Right forelimb (tissue), 1 donor: Measurements from ENCODE around the gene C19orf25.
"Not testable (repeated sequence)": the region's sequence is repeated elsewhere in the genome, so short reads cannot be mapped to it uniquely, and the experiment has no call there.

Experiments
- DNase-seq: peaks from one replicate; pipeline ENCODE4 v3.0.0-alpha.2; 2018

The C19orf25 gene

GRCh38 chr19:1478934-1479707 lies at the start of gene C19orf25:
Gene C19orf25 (minus strand): TSS chr19:1479215. CDS start chr19:1478903, 312 bp downstream.
- DNase-seq = peak; percentile 94

DNA sequence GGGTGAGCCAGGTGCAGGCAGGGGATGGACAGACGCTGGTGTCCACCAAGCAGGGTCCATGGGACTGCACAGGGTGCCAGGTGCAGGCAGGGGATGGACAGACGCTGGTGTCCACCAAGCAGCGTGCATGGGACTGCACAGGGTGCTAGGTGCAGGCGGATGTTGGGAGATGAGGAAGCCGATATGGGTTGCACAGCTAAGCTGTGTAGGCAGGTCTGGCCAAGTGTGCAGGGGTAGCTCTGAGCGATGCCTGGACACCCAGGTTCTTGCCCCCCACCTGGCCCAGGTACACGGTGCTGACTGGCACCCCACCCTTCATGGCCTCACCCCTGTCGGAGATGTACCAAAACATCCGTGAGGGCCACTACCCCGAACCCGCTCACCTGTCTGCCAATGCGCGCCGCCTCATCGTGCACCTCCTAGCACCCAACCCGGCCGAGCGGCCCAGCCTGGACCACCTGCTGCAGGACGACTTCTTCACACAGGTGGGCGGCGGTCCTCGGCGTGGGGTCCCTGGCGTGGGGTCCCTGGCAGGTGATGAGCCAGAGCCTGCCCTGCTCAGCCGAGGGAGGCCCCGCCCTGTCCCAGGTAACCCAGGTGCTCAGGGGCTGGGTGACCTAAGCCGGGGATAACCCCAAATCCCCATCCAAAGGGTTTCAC lies 48.8 kb upstream of the C19orf25 start:
- no peak for DNase-seq

DNA sequence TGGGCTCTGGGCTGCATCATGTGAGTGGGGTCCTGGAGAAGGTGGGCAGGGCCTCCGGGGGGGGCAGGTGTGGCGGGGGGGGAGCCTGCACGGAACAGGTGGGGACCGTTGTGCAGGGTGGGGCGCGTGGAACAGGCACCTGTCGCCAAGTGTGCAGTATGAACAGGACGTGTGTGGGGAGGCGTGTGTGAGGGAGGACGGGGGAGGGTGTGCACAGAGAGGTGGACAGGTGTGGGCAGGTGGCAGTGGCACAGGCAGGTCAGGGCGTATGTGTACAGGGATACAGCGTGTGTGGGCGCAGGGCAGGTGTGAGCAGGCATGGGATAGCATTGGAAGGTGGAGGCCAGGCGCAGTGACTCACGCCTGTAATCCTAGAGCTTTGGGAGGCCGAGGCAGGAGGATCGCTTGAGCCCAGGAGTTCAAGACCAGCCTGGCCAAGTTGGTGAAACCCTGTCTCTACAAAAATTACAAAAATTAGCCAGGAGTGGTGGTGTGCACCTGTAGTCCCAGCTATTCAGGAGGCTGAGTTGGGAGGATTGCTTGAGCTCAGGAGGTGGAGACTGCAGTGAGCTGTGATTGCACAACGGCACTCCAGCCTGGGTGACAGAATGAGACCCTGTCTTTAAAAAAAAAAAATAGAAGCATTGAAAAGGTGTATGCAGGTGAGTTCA lies 48.1 kb upstream of the C19orf25 start:
- no peak for DNase-seq

DNA sequence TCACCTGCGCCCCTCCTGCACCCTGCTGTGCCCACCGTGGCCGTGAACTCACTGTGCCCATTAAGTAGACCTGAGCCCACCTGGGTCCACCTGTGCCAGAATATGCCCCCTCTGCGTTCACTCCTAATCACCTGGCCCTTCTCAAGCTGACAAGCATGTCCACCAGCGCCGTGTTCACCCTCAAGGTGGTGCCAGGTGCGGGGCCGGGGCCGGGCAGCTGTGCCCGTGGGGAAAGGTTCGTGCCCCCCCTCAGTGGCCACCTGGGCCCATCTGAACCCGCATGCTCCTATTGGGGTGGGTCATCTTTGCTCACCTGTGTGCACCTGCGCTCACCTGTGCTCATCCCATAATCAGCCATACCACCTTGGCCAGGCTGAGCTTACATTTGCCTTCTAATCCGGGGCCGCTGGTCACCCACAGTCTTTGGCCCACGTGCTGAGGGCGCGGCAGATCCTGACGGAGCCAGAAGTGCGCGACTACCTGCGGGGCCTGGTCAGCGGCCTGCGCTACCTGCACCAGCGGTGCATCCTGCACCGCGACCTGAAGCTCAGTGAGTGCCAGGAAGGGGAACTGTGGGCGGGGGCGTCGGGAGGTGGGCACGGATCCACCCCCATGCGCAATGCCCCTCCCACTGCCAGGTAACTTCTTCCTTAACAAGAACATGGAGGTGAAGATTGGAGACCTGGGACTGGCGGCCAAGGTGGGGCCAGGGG lies 47.2 kb upstream of the C19orf25 start:
- DNase-seq = no peak

DNA sequence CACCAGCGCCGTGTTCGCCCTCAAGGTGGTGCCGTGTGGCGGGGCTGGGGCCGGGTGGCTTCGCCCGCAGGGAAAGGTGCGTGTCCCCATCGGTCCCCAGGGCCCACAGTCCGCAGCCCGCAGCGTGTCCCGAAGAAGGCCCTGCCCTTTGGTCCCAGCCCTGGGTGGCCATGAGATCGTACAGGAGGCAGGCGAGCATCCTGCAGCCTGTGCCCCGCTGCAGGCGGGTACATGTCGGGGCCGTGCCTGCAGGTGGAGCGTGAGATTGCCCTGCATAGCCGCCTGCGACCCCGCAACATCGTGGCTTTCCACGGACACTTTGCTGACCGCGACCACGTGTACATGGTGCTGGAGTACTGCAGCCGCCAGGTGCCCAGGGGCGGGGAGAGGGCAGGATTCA lies 46.3 kb upstream of the C19orf25 start:
- DNase-seq = no peak

DNA sequence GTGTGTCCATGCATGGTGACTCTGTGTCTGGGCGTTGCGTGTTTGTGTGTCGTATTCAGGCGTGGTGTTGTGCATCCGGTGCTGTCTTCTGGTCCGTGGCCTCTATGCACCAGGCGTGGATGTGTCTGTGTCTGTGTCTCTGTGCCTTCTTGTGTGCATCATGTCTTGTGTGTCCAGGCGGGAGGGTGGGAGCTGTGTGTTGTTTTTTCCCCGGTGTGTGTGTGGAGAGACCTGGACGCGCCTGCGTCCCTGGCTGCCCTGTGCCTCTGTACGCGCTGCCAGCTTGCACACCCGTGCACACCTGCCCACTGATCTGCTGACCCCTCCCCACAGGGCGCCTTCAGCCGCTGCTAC lies 45.9 kb upstream of the C19orf25 start:
- no peak for DNase-seq

DNA sequence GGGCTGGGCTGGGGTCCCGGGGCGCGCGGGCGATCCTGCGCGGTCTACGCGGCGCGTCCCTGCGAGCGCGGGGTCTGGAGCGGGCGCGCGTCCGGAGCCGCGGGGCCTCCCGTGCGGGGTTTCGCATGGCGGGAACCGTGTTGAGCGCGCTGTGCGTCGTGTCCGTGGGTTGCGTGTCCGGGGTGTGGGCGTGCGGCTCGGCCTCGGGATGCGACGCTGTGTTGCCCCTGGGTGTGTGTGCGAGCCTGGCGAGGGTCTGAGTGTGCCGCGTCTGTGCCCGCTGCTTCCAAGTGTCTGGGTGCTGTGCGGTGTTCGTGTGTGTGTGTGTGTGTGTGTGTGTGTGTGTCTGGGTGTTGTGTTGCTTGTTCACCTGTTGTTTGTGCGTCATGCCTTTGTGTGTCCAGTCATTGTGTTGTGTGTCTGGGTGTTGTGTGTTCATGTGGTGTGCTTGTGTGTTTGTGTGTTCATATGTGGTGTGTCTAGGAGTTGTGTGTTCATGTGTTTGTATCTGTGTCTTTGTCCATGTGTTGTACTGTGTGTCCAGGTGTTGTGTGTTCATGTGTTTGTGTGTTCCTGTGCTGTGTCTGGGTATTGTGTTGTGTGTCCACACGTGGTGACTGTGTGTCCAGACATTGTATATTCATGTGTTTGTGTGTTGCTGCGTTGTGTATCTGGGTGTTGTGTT lies 45.4 kb upstream of the C19orf25 start:
- DNase-seq = no peak

GRCh38 chr19:1523412-1524286 lies 44.6 kb upstream of the C19orf25 start, which contains the start of gene PLK5:
Gene PLK5 (plus strand): TSS chr19:1524077. CDS start chr19:1526997, 2,920 bp downstream.
- DNase-seq = no peak

DNA sequence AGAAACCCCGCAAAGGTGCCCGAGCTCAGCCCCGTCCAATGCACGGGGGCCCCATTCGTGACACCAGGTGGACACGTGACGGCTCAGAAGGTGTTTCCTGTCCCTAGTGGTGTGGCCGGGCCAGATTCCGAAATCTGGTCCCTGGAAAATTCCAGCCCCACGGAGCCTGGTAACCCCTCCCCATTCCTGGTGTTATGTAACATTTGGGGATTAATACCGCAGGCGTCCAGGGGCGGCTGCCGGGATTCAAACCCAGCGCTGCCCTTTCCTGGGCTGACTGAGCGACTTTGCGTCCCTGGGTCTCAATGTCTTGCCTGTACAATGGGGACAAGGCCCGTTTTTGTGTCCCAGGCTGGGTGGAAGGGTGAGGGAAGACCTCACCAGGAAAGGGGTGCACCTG lies 43.8 kb upstream of the C19orf25 start:
- no peak for DNase-seq

DNA sequence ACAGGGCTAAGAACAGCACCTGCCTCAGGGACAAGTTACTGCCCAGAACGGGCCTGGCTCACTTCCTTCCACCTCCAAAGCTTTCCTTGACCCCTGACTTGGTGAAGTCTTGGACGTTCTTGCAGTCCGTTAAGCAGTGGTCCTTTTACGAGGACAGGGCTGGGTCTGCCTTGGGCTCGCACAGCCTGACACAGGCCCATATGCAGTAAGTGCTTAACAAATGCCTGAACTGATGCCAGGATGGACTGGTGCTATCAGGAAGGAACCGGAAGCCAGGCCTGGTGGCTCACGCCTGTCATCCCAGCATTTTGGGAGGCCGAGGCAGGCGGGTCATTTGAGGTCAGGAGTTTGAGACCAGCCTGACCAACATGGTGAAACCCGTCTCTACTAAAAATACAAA lies 43.0 kb upstream of the C19orf25 start:
- DNase-seq = no peak

DNA sequence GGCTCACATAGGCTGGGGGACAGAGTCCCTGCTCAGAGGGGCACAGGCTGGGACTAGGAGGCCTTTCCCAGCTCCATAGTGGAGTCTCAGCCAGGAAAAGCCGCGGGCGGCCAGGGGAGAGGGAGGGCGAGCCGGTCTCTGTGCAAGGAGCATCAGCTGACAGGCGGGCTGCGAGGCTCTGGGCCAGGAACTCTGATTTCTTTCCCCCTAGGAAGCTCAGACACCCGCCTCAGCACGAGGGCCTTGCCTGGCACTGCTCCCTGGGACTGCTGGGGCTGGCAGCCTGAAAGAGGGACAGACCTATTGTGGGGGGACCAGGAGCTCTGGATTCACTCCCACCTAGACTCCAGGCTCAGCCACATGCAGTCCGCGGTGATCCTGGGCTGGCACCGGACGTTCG lies 42.6 kb upstream of the C19orf25 start:
- no peak for DNase-seq

GRCh38 chr19:1520203-1520780 lies 41.3 kb upstream of the C19orf25 start:
- DNase-seq = no peak

DNA sequence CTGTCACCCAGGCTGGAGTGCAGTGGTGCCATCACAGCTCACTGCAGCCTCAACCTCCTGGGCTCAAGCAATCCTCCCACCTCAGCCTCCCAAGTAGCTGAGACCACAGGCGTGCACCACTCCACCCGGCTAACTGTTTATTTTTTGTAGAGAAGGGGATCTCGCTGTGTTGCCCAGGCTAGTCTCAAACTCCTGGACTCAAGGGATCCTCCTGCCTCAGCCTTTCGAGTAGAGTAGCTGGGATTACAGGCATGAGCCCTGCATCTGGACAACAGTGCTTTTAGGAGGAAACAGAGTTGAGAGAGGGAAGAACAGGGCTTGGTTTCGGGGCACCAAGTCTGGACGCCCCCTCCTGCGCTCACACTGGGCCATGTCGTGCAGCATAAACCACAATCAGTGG lies 40.8 kb upstream of the C19orf25 start:
- DNase-seq = not testable (repeated sequence)

GRCh38 chr19:1518471-1518870 lies 39.5 kb upstream of the C19orf25 start:
- DNase-seq = no peak

- DNase-seq = no peak
Observed at GRCh38 chr19:1516395-1516753, 37.4 kb upstream of the C19orf25 start.

GRCh38 chr19:1514986-1515721 lies 36.1 kb upstream of the C19orf25 start:
- DNase-seq = no peak

- DNase-seq = no peak
Observed at GRCh38 chr19:1514295-1514661, 35.3 kb upstream of the C19orf25 start.

DNA sequence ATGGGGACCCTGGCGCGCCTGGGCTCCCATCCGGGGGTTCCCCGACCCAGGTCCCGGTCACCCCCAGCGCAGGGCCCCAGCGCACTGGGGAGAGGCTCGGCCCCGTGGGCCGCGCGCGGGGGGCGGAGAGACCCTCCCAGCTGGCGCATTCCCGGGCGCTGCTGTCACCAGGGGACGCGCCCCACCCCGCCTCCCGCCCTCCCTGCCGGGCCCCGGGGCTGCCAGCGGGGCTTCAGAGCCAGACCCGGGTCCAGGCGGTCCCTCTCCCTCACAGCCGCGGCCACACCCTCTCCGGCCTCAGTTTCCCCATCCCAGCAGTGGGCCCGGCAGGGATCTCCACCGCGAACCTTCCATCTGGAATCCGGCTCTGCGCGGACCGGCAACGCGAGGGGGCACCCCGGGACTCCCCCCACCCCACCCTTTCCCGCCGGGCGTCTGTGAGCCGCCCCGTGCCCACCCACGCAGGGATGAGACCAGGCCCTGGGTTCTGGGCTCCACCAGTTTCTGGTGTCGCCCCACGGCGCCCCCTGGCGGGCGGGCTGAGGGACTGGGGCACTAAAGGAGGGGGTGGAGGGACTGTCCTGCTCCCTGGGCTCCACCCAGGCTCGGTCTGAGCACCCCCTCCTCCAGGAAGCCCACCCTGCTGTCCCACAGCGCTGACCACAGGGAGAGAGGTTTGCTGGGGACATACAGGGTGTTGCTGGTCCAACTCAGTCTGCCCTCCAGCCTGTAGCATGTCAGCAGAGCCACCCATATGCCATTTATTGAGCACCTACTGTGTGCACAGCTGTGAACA lies 34.7 kb upstream of the C19orf25 start:
- no peak for DNase-seq

DNA sequence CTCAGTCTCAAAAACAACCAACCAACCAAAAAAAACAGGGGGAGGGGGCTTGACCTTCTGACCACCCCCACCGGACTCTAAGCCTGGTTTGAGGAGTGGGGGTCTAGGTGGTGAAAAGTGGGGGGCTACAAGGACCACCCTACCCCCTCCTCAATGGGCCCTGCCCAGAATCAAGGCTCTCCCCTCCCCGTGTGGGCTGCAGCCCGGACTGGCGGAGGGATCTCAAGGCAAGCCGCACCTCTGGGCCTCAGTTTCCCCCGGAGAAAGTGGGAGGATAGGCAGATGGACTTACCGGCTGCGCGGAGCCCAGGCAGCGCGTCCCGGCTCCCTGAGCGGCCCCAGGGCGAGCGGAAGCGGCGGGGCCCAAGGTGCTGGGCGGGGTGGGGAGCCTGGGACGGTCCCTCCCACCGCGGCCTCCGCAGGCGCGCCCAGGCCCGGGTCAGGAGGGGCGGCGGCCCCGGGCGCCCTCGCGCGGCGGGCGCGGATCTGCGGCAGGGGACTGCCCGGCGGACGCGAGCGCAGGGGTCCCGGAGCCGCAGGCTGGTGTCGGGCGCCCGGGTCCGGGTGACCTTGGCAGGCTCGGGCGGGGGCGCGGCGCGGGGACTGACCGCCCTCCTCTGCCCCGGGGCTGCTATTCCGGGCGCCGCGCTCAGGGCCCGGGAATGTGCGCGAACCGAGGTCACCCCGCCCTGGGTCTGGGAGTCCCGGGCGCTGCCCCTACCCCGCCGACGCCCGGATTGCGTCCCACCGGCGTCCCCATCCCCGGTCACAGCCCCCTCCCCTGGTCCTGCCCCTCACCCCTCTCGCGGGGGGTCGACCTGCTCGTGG lies 33.9 kb upstream of the C19orf25 start, which contains the start of gene ADAMTSL5:
ADAMTSL5 (minus strand) TSS at position 349 of the 828 bp plus-strand sequence. CDS start 2,076 bp downstream, outside the sequence.
- no peak for DNase-seq
